Sciatic nerve (tissue), 2 donors: Measurements from ENCODE around the gene SKAP1. TPM values are rescaled to one million over a fixed set of nuclear protein-coding genes. Genes with fewer than 3 reads are reported as not detected.

Experiments used
- ATAC-seq: fragments of 200-7000 bp; cut with Tn5 transposase; one replicate; pipeline ENCODE4 v1.9.1; 2020; ENCODE audit warnings: mild to moderate bottlenecking, moderate library complexity
- DNase-seq: peaks from one replicate; pipeline ENCODE4 v3.0.0-alpha.2; 2020; ENCODE audit warnings: low spot score
- intact Hi-C: fragments of 100-400 bp; cut with DNase I; formaldehyde crosslinking; loops from one replicate; pipeline ENCODE4 v1.14.2; 2022
- total RNA-seq: library from RNA; stranded (reverse); fragmentation: NEBNext Ultra II Directional; extraction: Animal tissue kit (Norgen Biotek cat#: 25700); gene quantifications from one replicate; pipeline ENCODE4 v1.2.1, GENCODE V29; 2021
- donor health status: DM: no; HTN: no; CAD: no.
- donor health status: DM: no; HTN: no; CAD: no.

The SKAP1 gene
- total RNA-seq, 1 donor from 2014 or later: 7.4 TPM

DNA sequence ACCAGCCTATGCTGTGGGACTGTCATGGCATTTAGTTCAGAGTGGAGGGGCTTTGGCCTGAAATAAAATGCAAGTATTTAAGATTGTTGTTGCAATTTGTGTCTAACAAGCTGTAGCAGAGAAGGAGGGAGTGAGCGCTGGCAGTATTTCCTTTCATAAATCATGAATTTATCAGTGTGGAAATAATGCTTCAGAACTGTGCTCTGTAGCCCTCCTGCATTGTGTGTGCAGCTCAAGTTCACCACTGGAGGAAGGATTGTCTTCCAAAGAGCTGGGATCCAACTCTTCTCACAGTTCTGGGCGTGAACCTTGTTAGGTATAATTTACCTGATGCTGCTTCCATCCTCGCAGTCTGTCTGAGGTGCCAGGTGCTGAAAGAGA, 307.4 kb downstream of the SKAP1 start:
- intact Hi-C loops: no loop called here
- ATAC-seq (no peak), DNase-seq (peak; percentile 8)

DNA sequence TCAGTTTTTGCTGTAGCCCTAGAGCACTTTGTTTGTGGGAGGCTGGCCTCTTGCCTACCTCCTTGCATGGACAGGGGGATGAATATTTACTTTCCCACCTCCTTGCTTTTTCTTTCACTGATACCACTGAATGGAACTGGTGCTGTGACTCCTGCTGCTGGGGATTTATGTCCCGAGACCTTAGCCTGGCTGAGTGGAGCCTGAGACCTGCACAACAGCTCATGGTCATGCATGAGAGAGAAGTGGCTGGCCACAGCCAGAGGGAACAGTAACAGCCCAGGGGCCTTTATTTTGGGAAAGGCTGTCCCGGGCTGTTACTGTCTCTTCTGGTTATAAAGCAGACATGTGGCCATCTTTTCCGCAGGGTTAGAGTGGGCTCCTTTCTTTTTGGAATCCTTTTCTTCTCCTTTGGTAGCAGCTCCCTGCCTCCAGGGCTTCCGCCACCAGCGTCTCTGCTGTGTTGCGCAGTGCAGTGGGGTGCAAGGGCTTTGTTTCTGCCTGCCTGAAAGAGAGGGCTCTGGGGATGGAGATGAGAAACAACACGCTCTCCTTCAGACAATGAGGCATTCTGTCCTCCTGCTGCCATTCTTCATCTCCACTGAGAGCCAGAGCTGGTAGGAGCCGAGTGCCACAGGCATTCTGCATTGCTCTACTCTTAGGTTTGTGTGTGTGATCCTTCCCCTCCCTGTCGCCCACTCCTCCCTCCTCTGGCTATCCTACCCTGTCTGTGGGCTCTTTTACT, 307.9 kb downstream of the SKAP1 start:
- peak; percentile 18 for DNase-seq
- ATAC-seq: no peak
- intact Hi-C loops: no loop called here

DNA sequence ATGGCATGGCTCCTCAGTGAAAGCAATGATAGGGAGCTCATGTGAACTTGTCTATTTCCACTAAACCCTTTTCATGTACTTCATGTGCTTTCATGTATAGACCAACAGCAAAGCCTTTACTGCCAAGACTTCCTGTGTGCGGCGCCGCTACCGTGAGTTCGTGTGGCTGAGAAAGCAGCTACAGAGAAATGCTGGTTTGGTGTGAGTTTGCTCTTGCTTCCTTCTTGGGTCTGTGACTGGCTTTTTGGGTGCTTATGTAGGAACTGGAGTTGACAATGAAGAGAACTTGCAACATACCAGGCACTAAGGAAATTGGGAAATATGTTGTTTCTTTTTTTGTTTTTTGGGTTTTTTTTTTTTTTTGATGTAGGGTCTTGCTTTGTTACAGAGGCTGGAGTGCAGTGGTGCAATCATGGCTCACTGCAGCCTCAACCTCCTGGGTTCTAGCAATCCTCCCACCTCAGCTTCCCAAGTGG, 316.8 kb downstream of the SKAP1 start:
- peak; percentile 31 for DNase-seq
- intact Hi-C loops: no loop called here
- peak; percentile 56 for ATAC-seq

DNA sequence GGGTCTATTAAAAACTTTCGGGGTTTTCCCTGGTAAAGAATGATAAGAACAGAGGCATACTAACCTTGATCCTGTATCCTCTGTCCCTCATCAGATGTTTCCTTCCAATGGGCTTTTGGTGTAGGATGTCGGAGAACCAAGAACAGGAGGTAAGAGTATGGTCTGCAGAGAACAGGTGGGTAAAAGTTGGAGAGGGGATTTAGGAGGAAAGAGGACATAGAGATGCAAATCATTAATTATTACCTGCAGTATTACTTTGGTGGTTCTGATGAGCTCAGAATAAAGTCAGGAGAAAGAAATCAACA, 318.1 kb downstream of the SKAP1 start:
- DNase-seq: no peak
- intact Hi-C loops: no loop called here
- ATAC-seq: no peak

DNA sequence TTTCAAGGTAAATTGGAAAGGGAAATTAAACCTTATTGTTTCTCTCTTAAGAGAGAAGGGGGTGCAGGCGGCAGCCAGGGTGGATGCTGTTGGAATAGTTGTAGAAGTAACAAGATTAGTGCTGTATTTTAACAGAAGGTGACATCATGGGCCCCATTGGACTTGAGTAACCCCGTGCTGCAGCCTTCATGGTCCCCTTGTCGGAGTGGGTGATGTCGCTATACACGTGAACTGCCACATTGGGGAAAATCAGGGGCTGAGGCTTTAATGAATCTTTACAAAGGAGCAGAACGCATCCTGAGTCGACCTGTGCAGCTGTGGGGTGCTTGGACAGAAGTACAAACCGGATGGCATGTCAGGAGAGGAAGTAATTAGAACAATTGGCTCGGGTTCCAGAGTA, 319.3 kb downstream of the SKAP1 start:
- intact Hi-C loops: no loop called here
- DNase-seq (no peak), ATAC-seq (no peak)

DNA sequence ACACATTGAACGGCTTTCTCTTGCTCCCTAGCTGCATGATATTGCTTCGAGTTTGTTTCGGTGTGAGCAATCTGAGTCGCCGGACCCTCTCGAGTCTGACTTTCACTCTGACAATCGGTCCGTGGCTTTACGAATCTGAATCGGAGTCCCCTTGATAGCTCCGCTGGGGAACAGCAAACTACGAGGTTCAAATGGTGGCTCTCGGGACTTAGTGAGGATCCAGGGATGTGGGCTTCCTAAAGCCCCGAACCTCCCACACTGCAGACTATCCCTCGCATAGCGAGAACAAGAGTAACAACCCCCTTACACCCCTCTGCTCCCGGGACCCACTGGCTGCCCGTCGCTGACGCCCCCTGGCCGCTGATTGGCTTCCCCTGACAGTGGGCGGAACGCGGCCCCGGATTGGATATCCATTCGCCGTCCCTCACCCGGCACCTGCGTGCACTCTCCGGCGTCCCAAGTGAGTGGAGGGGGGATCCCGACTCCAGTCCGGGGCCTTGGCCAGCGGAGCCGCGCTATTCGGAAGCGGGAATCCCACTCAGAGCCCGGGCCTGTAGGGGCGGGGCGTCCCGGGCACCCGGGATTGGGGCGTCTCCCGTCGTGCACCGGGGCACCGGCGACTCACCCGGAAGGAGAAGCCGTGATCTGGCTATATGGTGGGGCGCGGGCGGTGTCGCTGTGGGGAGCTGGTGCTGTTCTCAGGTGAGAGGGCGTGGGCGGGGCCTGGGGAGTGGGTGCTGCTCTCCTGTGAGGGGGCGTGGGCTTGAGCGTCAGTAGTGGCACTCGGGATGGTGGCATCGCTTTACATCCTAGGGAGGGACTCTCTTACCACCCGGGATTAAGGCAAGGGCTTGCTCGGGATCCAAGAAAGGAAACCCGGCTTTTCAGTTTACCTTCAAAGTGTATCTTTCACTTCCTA, 322.6 kb downstream of the SKAP1 start, which contains the start of gene SNX11:
TSS of gene SNX11 (plus strand) at position 630 of the 919 bp plus-strand sequence. CDS start 4,278 bp downstream, outside the sequence.
- intact Hi-C loops: no loop called here

DNA sequence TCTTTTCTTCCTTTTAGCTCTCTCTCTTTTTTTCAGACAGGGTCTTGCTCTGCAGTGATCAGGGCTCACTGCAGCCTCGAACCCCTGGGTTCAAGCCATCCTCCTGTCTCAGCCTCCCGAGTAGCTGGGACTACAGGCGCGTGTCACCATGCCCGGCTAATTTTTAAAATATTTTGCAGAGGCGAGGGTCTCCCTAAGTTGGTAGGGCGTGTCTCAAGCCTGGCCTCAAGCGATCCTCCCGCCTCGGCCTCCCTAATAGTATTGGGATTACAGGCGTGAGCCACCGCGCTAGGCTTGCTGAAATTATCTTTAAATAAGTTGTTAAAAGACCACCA, 323.2 kb downstream of the SKAP1 start:
- DNase-seq: no peak
- intact Hi-C loops: no loop called here
- peak; percentile 1 for ATAC-seq

More for the DNA sequence above, 322.6 kb downstream of the SKAP1 start, which contains the start of gene SNX11:
- DNase-seq (peak; percentile 92), ATAC-seq (peak; percentile 97)

DNA sequence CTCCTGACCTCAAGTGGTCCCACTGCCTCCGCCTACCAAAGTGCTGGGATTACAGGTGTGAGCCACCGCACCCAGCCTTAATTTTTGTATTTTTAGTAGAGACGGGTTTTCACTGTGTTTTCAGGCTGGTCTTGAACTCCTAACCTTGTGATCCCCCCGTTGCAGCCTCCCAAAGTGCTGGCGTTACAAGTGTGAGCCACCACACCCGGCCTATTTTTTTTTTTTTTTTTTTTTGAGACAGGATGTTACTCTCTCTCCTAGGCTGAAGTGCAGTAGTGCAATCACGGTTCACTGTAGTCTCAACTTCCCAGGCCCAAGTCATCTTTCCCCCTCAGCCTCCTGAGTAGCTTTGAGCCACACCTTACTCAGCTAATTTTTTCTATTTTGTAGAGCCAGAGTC, 325.6 kb downstream of the SKAP1 start:
- no peak for ATAC-seq
- DNase-seq: no peak
- intact Hi-C loops: no loop called here

DNA sequence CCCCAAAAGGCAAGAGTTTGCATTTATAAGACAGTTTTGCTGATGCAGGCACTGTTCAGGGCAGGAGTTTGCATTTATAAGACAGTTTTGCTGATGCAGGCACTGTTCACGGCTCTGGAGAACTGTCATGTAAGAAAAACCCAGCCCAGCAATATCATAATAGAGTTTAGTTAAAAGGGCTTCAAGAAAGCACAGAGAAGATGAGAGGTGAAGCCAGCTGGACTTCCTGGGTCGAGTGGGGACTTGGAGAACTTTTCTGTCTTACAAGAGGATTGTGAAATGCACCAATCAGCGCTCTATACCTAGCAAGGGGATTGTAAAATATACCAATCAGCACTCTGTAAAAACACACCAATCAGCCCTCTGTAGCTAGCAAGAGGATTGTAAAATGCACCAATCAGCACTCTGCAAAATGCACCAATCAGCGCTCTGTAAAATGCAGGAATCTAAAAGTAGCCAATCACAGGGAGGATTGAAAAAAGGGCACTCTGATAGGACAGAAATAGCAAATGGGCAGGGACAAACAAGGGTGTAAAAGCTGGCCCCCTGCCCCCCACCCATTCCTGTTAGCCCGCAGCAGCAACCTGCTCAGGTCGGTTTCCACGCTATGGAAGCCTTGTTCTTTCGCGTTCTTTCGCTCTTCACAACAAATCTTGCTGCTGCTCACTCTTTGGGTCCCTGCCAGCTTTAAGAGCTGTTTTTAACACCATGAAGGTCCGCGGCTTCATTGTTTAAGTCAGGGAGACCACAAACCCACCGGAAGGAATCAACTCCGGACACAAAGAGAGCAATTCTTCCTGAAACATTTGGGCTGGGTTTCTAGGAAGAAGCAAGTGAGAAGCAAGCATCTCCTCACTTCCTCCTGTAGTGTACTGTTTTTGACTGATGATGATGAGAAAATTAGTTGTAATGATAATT, 327.0 kb downstream of the SKAP1 start:
- ATAC-seq: no peak
- DNase-seq: no peak
- intact Hi-C loops: no loop called here

DNA sequence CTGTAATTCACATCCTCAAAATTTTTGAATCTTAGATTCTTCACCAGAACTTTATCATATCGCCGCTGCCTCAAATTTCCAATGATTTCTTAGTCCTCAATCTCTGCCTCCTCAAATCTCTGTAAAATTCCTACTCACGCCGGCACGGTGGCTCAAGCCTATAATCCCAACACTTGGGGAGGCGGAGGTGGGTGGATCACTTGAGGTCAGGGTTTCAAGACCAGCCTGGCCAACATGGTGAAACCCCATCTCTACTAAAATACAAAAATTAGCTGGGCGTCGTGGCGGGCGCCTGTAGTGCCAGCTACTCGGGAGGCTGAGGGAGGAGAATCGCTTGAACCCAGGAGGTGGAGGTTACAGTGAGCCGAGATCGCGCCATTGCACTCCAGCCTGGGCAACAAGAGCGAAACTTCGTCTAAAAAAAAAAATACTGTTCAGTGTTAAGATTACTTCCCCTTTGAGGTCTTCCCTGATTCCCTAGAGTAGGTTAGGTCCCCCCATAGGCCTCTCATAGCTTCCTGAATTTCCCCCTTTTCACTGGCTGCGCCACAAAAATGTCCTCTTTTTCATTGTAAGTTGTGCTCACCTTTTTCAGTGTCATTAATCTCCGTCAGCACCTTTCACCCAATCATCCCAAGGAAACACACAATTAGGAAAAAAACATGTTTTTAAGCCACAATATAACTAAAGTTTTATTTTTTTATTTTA, 327.8 kb downstream of the SKAP1 start:
- no peak for ATAC-seq

DNA sequence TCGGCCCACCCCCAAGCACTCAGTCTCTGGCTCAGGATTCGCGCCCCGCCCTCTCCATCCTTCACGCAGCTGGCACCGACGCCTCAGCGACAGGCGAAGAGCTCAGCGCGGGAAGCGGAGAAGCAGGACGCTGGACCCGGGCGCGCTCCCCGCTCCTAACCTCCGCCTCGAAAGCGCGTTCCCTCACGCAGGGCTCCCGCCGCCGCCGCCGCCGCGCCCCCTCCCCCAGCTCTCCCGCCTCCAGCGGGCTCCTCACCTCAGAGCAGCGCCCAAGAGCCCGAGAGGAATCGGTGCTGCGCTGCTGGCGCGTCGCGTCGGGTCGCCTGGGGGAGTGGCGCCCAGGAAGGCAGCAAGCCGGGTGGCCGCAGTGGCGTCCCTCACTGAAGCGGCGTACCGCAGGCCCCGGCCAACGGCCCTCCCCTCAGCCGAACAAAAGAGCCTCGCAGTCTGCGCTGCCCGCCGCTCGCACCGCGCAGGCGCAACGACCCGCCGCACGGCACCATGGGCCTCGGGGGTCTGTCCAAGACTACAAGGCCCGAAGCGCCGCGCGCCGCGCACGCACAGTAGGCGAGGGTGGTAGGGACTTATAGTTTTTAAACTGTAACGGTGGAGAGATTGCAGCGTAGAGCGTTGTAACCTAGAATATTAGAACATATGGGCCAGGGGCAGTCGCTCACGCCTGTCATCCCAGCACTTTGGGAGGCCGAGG, 328.8 kb downstream of the SKAP1 start, which contains the start of gene CBX1:
TSS of gene CBX1 (minus strand) at position 467 of the 709 bp plus-strand sequence. CDS start 24,474 bp downstream, outside the sequence.
- DNase-seq: peak; percentile 94
- intact Hi-C loops: no loop called here
- ATAC-seq: peak; percentile 98

More for the DNA sequence above, 327.8 kb downstream of the SKAP1 start:
- intact Hi-C loops: no loop called here
- no peak for DNase-seq

DNA sequence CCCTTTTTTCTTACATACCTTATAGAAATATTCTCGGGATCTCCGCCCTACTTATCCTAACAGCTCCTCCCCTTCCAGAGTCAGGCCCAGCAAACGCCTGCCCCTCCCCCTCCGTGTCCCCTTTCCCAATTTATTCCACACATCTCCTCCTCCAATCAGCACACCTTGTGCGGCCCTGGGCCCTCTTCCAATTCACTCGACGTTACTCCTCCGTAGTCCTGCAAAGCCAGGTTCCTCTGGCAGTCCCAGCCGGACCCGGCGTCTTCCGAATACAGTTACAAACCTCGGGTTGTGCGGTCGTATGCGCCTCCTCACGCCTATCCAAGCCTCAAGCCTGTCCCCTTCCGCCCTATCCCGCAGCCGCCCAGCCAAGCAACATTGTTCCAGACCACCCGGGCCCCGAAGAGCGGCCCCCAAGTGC, 329.4 kb downstream of the SKAP1 start:
- ATAC-seq (peak; percentile 23), DNase-seq (peak; percentile 75)
- intact Hi-C loops: no loop called here

DNA sequence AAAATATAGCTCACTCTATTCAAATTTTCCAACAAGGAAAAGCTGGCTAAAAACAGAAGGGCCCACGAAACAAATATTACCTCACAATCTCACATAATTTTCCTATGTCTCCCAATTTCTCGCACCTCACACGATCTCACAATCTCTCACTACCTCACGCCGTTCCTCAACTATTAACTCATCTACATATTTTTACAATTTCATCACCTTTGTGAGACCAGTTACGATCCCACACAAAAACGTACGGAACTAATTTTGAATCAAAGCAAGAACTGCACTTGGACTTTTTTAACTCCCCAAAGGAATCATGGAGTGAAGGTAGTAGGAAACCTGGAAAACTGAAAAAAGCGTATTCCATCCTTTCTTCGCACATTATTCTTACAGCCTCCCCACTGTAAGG, 329.9 kb downstream of the SKAP1 start:
- no peak for ATAC-seq
- intact Hi-C loops: no loop called here
- no peak for DNase-seq

DNA sequence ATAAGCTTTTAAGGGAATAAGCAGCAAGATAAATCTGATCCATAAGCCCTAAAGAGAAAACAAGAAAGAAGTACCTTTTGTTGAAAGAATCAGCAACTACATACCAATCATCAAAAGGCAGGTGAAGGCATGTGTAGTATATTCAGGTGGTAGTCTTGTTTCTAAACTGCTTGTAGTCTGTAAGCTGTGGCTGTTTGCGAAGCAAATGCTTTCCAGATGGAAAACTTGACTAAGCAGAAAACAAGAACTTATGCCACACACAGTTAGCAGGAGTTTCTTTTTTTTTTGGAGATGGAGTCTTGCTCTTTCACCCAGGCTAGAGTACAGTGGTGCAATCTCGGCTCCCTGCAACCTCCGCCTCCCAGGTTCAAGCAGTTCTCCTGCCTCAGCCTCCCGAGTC, 334.4 kb downstream of the SKAP1 start:
- intact Hi-C loops: no loop called here
- DNase-seq (no peak), ATAC-seq (no peak)

DNA sequence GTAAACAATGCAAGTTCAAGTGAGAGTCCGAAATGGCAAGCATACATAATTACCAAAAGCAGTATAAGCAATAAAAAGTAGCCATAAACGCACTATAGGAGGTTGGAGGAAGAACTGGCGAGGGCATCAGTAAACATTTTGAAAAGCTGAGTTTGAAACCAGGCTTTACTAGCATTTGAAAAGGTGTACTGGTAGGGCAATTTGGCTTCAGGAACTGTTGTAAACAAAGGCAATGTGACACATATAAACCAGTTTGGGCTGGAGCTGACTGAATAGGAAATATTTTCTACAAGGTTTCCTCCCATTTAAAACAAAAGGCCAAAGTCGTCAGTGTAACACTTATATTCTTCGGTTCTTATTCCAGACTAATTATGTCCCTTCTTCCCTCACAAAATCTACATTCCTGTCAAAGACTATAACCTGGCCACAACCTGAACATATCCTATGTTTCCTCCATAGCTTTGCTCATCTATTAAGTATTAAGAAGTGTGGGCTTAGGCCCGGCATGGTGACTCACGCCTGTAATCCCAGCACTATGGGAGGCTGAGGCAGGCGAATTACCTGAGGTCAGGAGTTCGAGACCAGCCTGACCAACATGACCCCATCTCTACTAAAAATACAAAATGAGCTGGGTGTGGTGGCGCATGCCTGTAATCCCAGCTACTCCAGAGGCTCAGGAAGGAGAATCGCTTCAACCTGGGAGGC, 336.5 kb downstream of the SKAP1 start:
- DNase-seq: peak; percentile 8
- ATAC-seq: no peak
- intact Hi-C loops: no loop called here

DNA sequence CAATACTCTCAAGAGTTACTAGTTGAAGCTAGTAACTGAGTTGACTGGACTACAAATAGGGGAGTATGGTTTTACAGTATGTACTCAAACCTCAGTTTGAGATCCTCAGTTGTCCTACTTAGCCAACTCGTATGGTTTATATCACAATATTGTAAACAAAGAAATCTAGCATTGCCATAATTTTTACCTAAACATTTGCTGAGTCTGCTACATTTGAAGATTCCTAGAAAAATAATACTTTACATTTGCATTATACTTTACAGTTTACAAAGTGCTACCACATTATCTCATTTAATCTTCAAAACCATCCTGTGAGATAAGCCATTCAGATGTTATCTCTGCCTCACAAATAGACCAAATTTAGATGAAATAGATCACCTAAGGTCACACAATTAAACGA, 345.1 kb downstream of the SKAP1 start:
- intact Hi-C loops: no loop called here
- no peak for DNase-seq
- no peak for ATAC-seq
